Activated CD4-positive, CD25-positive, alpha-beta regulatory T cell treated with anti-CD3 and anti-CD28 coated beads, Interleukin-2, amount 50 U/mL, for 16 hours (primary cell): Measurements from ENCODE around the gene RAB4B.
"Not testable (repeated sequence)": the region's sequence is repeated elsewhere in the genome, so short reads cannot be mapped to it uniquely, and the experiment has no call there.

Experiments
- DNase-seq: peaks from one replicate; pipeline ENCODE4 v3.0.0-alpha.2; 2020; ENCODE audit warnings: low read depth, low spot score

Gene RAB4B

DNA sequence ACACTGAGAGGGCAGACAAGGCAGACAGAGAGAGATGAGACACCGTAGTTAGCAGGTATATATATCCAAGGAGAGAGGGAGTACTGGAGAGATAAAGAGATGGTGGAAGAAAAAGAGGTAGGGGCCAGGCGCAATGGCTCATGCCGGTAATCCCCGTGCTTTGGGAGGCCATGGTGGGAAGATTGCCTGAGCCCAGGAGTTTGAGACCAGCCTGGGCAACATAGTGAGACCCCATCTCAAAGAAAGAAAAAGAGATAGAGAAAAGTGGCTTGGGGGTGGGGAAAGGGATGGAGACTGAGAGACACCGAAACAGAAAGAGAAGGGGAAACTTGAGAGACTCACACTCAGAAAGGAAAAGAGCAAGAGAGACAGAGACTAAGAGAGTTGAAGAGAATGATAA lies 2.5 kb downstream of the RAB4B start:
- DNase-seq, result no peak

- no peak for DNase-seq
Measured at GRCh38 chr19:40781140-40781539, 3.1 kb downstream of the RAB4B start.

GRCh38 chr19:40783711-40784110 lies 5.7 kb downstream of the RAB4B start:
- DNase-seq, result no peak

- DNase-seq, result not testable (repeated sequence)
Measured at GRCh38 chr19:40784146-40784545, 6.1 kb downstream of the RAB4B start.

DNA sequence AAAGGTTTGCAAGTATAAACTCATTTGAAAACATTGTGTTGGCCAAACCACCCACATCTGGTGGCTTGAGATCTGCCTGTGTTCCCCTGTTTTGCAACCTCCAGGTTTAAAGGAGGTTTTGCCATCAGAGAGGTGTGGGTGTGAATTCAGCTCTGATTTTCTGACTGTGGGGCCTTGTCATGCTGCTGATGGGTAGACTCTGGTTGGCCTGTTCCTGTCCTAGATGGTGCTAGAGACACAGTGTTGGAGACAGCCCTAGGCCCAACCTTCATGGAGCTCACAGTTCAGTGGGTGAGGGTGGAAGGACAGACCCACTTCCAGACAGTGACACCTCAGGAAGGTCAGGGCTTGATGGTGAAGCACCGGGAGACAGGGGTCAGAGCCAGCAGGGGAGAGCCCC lies 7.5 kb downstream of the RAB4B start:
- no peak for DNase-seq

DNA sequence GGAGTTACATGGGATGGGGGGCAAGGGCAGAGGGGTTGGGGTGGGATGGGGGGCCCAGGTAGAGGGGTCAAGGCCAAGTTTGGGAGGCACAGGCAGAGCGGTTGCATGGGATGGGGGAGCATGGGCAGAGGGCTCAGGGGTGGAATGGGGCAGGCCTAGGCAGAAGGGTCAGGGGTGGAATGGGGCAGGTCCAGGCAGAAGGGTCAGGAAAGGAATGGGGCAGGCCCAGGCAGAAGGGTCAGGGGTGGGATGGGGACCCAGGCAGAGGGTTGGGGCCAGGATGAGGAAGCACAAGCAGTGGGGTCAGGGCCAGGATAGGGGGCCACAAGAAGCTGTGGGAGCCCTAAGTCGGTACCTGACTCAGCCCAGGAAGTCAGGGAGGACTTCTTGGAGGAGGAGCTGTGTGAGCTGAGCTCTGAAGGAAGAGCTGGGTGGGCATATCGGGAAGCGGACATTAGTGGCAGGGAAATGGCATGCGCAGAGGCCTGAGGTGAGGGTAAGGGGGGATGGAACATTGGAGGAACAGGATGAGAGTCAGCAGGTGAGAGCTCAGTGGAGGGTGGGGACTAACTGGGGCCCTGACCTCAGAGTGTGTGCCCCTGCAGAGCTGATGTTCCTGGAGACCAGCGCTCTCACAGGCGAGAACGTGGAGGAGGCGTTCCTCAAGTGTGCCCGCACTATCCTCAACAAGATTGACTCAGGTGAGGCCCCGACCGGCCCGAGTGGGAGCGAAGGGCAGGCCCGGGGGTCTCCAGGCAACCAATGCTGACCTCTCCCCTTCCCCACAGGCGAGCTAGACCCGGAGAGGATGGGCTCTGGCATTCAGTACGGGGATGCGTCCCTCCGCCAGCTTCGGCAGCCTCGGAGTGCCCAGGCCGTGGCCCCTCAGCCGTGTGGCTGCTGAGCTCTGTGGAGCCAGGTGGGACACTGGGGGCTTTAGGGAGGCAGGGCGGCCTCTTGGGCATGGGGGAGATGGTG lies 8.3 kb downstream of the RAB4B start:
- no peak for DNase-seq

GRCh38 chr19:40791349-40791748 lies 13.3 kb downstream of the RAB4B start:
- no peak for DNase-seq

GRCh38 chr19:40791996-40792395 lies 13.9 kb downstream of the RAB4B start:
- no peak for DNase-seq

- DNase-seq, result no peak
Measured at GRCh38 chr19:40797166-40797962, 19.3 kb downstream of the RAB4B start.

GRCh38 chr19:40797963-40798682 lies 20.1 kb downstream of the RAB4B start:
- no peak for DNase-seq

GRCh38 chr19:40798683-40799557 lies 20.9 kb downstream of the RAB4B start, which contains the start of gene EGLN2:
TSS of gene EGLN2 (plus strand) at chr19:40799191. CDS start at chr19:40800573, 1,382 bp downstream.
- peak; percentile 100 for DNase-seq

DNA sequence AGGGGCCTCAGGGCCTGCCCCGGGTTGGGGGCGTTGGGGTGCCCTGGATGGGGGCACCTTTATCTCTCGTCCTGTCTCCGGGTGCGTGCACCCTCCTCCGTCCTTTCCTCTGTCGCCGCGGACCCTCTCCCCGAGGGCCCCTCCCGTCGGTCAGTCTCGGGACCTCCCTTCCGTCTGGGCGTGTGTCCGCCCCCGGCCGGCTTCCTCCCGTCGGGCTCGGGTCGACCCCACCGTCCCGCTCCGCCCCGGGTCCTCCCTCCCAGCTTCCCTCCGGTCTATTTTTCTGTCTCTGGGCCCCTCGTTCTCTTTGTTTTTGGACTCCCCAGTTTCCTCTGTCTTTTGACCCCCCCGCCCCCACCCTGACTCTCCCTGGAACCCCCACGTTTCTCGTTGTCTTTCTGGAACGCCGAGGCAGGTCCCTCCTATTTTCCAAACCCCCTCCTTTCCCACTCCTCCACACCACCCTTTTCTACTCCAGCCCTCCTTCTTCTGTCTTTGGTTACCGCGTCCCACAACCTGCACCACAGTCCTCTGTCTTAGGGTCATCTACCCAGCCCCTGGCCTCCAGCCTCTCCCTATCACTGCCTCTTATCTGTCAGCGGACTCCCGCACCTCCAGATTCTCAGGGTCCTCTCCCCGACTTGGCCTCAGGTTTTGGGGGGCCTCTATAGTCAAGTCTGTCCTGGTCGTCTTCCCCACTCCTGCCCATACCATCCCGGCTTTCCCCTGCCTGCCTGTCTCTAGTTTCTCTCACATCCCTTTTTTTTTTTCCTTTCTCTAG lies 21.7 kb downstream of the RAB4B start:
- no peak for DNase-seq

GRCh38 chr19:40800339-40800996 lies 22.4 kb downstream of the RAB4B start:
- no peak for DNase-seq

GRCh38 chr19:40800997-40801377 lies 22.9 kb downstream of the RAB4B start:
- DNase-seq, result no peak

DNA sequence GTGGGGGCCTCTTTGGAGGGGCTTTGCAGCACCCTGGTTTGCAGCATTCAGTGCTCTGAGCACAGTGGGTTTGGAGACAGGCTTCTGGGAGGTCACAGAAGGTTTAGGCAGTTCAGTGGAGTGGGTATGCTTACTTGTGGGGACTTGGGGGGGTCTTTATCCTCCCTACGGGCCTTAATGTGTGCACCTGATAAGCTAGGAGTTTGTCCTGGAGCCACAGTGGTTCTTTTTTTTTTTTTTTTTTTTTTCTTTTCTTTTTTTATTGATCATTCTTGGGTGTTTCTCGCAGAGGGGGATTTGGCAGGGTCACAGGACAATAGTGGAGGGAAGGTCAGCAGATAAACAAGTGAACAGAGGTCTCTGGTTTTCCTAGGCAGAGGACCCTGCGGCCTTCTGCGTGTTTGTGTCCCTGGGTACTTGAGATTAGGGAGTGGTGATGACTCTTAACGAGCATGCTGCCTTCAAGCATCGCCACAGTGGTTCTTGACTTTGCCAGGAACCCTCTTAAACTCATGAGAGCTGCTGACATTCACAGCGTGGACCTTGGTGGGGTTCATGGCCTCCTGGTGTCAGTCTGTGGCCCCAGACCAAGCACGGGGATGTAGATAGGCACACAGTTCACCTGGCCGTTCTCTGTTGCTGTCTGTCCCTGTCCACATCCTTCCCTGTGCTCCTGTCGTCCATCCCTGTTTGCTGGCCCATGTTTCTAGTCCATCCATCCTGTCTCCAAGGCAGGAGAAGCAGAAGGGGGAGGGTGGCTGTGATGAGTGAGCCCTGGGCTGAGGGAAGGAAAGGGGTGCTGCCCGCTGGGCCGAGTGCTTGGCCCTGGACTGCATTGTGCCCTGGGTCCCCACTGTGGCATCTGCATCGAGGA lies 23.6 kb downstream of the RAB4B start:
- DNase-seq, result no peak

GRCh38 chr19:40802300-40803169 lies 24.5 kb downstream of the RAB4B start:
- no peak for DNase-seq

- no peak for DNase-seq
Measured at GRCh38 chr19:40803170-40803856, 25.3 kb downstream of the RAB4B start.
